Endometrial microvascular endothelial cells (primary cell): ENCODE results near the gene CHP1. TPM values are rescaled to one million over a fixed set of nuclear protein-coding genes. Genes with fewer than 3 reads are reported as not detected.
"Not testable (repeated sequence)": the region's sequence is repeated elsewhere in the genome, so short reads cannot be mapped to it uniquely, and the experiment has no call there.

ENCODE experiments used
- in situ Hi-C: cut with HindIII; loops from 2 replicates; pipeline ENCODE4 v1.10.0; 2017; ENCODE audit warnings: low sequenced_read_pairs, low pct_unique_long_range_greater_than_20kb; ENCODE audit errors: inconsistent ontology term
- total RNA-seq: library from RNA; depleted of rRNA; stranded (reverse); fragments of >200 nt; gene quantifications from one replicate; pipeline ENCODE4 v1.2.3, GENCODE V29; 2015; ENCODE audit errors: inconsistent ontology term

The CHP1 gene
- total RNA-seq, 1 donor from 2014 or later, result 203 TPM

DNA sequence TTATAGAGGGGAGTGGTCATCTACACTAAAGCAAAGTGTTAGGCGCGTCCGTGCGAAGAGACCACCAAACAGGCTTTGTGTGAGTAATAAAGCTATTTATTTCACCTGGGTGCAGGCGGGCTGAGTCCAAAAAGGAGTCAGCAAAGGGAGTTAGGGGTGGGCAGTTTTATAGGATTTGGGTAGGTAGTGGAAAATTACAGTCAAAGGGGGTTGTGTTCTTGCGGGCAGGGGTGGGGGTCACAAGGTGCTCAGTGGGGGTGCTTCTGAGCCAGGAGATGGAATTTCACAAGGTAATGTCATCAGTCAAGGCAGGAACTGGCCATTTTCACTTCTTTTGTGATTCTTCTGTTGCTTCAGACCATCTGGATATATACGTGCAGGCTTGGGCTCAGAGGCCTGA, 54.2 kb downstream of the CHP1 start:
- in situ Hi-C loops, result no loop called here

DNA sequence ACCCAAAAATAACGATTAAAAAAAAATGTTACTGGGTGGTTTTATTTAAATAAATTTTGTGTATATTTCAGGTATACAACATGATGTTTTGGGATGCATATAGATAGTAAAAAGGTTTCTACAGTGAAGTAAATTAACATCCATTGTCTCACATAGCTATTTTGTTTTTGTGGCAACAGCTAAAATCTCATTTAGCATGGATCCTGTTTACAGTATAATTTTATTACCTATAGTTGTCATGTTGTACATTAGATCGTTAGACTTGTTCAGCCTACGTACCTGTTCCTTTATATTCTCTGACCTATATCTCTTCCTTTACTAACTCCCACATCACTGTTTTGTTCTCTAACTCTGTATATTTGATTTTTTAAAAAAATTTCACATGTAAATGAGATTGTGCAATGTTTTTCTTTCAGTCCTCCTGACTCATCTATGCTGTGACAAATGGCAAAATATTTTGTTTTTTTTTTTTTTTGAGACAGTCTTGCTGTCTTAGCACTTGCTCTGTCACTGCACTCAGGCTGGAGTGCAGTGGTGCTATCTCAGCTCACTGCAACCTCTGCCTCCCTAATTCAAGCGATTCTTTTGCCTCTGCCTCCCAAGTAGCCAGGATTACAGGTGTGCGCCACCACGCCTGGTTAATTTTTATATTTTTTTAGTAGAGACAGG, 55.7 kb downstream of the CHP1 start:
- in situ Hi-C loops, result no loop called here

DNA sequence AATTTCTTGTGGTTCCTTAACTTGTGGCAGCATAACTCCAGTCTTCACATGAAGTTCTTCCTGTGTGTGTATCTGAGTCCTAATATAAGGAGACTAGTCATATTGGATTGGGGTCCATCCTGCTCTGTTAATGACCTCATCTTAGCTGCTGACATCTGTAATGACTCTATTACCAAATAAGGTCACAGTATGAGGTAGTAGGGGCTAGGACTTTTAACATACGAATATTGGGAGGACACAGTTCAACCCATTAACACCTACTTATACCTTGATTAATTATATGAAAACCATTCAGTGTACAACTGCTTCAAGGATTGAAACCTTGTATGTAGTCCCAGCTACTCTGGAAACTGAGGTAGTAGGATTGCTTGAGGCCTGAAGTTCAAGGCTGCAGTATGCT, 57.4 kb downstream of the CHP1 start:
- in situ Hi-C loops, result no loop called here

DNA sequence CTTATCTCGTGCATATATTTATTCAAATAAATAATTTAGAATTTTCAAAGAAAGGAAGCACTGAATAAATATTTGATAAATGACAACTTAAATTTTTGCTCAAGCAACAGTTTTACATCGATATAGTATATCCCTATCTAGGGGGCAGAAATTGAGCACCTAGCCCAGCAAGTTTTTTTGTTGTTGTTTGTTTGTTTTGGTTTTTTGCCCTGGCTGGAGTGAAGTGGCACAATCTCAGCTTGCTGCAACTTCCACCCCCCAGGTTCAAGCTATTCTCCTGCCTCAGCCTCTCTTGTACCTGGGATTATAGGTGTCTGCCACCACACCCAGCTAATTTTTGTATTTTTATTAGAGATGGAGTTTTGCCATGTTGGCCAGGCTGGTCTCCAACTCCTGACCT, 58.9 kb downstream of the CHP1 start:
- in situ Hi-C loops, result no loop called here

DNA sequence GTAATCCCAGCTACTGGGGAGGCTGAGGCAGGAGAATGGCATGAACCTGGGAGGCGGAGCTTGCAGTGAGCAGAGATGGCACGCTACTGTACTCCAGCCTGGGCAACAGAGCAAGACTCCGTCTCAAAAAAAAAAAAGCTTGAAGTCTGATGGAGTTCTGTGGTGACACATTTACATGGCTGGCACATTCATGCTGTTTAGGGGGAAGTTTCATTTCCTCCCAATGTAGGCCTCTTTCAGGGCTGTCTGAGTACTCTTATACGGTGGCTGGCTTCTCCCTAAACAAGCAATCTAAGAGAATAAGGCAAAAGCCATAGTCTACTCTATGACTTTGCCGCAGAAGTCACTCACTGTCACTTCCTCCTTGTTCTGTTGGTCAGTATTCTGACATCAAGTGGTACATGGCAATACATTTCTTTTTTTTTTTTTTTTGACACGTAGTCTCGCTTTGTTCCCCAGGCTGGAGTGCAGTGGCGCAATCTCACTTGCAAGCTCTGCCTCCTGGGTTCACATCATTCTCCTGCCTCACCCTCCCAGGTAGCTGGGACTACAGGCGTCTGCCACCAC, 60.1 kb downstream of the CHP1 start:
- in situ Hi-C loops, result no loop called here

DNA sequence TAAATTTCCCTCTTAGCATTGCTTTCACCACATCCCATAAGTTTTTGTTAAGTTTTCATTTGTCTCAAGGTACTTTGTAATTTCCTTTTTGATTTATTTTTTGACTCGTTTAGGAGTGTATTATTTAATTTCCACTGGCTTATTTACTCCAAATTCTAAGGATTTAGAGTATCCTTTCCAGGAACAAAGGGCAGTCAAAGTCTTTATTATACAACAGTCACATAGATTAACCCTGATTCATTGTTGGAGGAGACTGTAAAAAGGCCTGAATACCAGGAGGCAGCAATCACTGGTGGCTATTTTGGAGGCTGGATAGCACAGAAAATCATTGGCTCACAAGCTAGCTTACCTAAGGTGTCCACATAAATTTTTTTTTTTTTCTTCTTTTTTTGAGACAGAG, 61.5 kb downstream of the CHP1 start:
- in situ Hi-C loops, result no loop called here

DNA sequence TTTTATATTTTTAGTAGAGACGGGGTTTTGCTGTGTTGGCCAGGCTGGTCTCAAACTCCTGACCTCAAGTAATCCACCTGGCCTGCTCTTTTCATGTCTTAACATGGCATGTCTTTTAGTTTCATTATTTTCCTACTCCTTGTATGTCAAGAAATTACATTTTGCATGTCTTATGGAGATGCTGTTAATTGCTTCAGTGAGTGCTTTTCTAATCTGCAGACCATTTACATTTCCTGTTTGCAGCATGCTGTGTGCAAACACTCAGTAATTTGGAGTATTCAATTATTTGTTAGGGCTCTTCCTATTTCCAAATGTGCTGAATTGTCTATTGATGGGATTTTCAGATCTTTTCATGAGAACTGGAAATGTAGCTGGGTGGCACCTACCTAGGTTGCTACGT, 70.1 kb downstream of the CHP1 start:
- in situ Hi-C loops, result not testable (repeated sequence)

DNA sequence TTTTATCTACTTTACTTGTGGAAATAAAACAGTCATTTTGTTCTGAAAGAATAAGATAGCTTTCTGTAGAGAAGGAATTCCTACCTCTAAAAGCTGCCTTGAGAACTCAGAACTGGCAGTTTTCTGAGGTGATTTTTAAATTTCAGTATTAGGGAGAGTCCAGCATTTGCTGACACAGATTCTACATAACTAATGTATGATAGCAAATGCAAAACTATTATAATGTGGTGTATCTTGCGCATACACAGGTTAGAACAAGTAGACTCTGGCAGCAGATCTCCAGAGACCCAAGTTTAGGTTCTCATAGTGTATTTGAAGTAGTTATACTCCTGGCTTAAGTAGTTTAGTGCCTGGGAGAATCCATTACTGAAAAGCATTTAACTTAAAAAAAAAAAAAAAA, 70.5 kb downstream of the CHP1 start:
- in situ Hi-C loops, result no loop called here

DNA sequence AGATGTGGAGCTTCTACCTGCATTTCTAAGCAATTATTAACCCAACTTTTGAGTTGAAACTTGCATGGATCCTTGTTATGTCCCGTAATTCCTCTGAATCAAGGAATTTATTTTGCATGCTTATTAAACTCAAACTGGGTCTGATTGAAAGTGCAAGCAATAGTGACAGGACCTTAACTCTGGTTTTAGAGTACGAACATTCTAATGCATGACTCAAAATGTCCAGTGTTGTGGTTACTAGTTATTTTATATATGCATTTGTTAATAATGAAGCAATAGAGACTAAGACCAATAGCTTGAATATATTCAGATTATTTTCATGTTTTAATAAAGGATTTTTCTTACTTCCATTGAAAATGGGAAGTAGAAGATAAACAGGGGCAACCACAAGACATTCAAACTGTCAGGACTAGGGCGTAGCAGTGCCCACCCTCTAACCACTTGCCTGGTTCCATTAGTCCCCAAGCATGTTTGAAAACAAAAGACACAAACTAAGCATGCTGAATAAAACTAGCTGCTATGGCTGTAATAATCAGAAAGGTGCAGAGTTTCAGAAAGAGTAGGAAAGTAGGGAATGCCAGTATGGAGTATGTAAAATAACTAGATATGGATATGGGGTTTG, 73.2 kb downstream of the CHP1 start:
- in situ Hi-C loops, result no loop called here

DNA sequence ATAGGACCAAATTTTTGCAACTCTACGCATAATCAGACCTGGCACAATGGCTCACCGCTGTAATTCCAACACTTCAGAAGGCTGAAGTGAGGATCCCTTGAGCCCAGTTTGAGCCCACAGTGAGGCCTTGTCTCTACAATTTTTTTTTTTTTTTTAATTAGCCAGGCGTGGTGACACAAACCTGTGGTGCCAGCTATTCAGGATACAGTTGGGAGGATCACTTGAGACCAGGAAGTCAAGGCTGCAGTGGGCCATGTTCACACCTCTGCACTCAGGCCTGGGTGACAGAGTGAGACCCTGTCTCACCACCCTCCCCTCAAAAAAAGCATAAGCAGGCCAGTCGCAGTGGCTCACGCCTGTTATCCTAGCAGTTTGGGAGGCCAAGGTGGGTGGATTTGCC, 76.6 kb downstream of the CHP1 start:
- in situ Hi-C loops, result no loop called here

DNA sequence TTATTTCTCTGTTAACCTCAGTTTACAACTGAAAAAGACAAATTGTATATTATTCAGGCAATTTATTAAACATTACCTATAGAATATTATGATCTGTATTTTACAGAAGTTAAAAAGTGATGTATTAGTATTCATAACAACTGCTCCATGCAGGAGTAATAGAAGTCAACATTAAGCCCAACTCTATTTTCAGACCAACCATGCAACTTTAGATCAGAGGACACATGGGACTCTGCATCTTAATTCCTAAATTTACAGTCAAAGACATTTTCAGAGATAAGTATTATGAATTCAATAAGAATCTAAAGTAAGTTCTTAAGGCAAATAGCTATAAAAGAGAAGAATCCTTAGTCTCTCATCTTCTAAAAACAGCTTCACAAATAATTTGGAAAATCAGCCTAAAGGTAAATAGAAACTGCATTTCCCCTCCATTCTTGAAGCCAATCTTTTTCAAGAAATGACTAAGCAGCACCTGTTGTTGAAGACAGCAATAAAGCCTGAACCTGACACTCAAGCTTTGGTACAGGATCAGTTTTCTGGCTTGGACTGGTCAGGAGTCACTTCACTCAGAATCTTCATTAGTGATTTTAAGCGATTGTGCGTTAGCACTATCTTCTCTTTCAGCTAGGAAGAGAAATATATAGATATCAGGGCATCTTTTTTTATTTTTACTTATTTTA, 78.3 kb downstream of the CHP1 start:
- in situ Hi-C loops, result no loop called here

DNA sequence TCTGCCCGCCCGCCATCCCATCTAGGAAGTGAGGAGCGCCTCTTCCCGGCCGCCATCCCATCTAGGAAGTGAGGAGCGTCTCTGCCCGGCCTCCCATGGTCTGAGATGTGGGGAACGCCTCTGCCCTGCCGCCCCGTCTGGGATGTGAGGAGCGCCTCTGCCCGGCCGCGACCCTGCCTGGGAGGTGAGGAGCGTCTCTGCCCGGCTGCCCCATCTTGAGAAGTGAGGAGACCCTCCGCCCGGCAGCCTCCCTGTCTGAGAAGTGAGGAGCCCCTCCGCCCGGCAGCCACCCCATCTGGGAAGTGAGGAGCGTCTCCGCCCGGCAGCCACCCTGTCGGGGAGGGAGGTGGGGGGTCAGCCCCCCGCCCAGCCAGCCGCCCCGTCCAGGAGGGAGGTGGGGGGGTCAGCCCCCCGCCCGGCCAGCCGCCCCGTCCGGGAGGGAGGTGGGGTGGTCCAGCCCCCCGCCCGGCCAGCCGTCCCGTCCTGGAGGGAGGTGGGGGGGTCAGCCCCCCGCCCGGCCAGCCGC, 89.8 kb downstream of the CHP1 start:
- in situ Hi-C loops, result not testable (repeated sequence)

DNA sequence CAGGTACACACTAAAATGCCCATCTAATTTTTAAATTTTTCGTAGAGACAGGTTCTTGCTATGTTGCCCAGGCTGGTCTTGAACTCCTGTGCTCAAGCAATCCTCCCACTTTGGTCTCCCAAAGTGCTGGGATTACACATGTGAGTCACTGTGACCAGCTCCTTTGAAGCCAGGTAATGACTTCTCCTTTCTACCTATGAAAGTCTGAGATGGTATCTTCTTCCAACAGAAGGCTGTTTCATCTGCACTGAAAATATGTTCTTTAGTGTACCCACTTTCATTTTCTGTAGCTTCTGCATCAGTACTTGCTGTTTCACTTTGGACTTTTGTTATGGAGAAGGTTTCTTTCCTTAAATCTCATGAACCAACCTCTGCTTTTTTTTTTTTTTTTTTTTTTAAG, 92.5 kb downstream of the CHP1 start:
- in situ Hi-C loops, result no loop called here

DNA sequence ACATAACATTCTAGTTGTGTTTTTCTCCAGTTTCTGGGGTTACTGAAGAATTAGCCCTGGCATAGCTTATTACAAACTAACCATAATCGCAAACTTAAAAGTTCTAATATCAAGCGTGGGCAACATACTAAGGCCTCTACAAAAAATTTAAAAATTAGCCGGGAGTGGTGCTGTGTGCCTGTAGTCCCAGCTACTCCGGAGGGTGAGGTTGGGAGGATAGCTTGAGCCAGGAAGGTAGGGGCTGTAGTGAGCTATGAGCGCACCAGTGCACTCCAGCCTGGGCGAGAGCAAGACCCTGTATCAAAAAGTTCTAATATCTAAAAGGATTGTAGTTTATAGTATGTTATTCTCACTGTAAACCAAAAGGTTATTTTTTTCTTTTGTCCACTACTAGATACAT, 100.2 kb downstream of the CHP1 start:
- in situ Hi-C loops, result no loop called here

Other genes starting within 250 kb of the CHP1 start
- gene INO80, start 115.0 kb upstream of the CHP1 start, total RNA-seq, result 20.3 TPM
- not detected for gene EXD1, start 511 bp upstream of the CHP1 start, total RNA-seq
- gene OIP5, start 101.3 kb downstream of the CHP1 start, total RNA-seq, result 28.6 TPM
- gene NUSAP1, start 101.6 kb downstream of the CHP1 start, total RNA-seq, result 107 TPM
- gene NDUFAF1, start 171.2 kb downstream of the CHP1 start, total RNA-seq, result 25.8 TPM
- gene RTF1, start 185.8 kb downstream of the CHP1 start, total RNA-seq, result 29.8 TPM